ENCODE data around the gene MIAT. TPM values are rescaled to one million over a fixed set of nuclear protein-coding genes. Genes with fewer than 3 reads are reported as not detected.

MIAT gene
- total RNA-seq: 1 to 10 TPM in 1 of 4 donors, under 1 TPM in 3; 0.05 to 1.1 (median 0.41) TPM

- no peaks in the 10 kb centered on the region for H3K9me3 ChIP-seq
- no peak for TF ChIP-seq POLR2AphosphoS5 (IDR thresholded peaks at IDR 0.05)
- no peak for TF ChIP-seq POLR2A (IDR thresholded peaks at IDR 0.05)
- TF ChIP-seq CTCF (IDR thresholded peaks at IDR 0.05): no peak
- TF ChIP-seq EP300 (IDR thresholded peaks at IDR 0.05): no peak
- no peaks in the 10 kb centered on the region for H3K36me3 ChIP-seq
- peaks cover 0 to 29% (median 23%) of the 10 kb centered on the region in 3 donors for H3K4me1 ChIP-seq
- ATAC-seq: no peak
- 0 to 21% methylated on average over 3 of the region's 62 CpGs for WGBS, 2 donors (ENCODE audit: low coverage in 1 of 2)
- no peak within 1 kb of the TSS for H3K27ac ChIP-seq
- H3K27me3 ChIP-seq: peaks cover 97% of the 10 kb centered on the region
- peak within 1 kb of the TSS in 1 of 2 donors; percentile 42 for H3K4me3 ChIP-seq
These were observed at the start of gene MIAT for GRCh38 chr22:26656891-26657851. Gene MIAT (plus strand): TSS chr22:26657588.

GRCh38 chr22:26608129-26608528, 49.3 kb upstream of the MIAT start:
- ATAC-seq: no peak
- Histone ChIP-seq H3K27me3 (peaks cover 19% of the 10 kb centered on the region), H3K9me3 (no peaks in the 10 kb centered on the region), H3K4me1 (no peaks in the 10 kb centered on the region), H3K4me3 (no peak overlapping the region), H3K36me3 (no peaks in the 10 kb centered on the region), H3K27ac (no peak overlapping the region)
- TF ChIP-seq POLR2AphosphoS5 (IDR thresholded peaks at IDR 0.05): no peak
- 20% methylated on average over 1 to 2 of the region's 2 CpGs for WGBS, 2 donors (ENCODE audit: low coverage in 1 of 2)

- Histone ChIP-seq H3K4me3 (no peak overlapping the region), H3K4me1 (no peaks in the 10 kb centered on the region), H3K9me3 (no peaks in the 10 kb centered on the region), H3K27ac (no peak overlapping the region), H3K27me3 (peaks cover 28% of the 10 kb centered on the region), H3K36me3 (no peaks in the 10 kb centered on the region)
- ATAC-seq: no peak
- 71 to 91% methylated on average over 2 of the region's 2 CpGs for WGBS, 2 donors (ENCODE audit: low coverage in 1 of 2)
- no peak for TF ChIP-seq POLR2AphosphoS5 (IDR thresholded peaks at IDR 0.05)
- no peak for TF ChIP-seq CTCF (IDR thresholded peaks at IDR 0.05)
- no peak for TF ChIP-seq EP300 (IDR thresholded peaks at IDR 0.05)
- TF ChIP-seq POLR2A (IDR thresholded peaks at IDR 0.05): no peak
These were observed 48.1 kb upstream of the MIAT start for GRCh38 chr22:26609287-26609686.

- TF ChIP-seq CTCF (IDR thresholded peaks at IDR 0.05): no peak
- TF ChIP-seq POLR2A (IDR thresholded peaks at IDR 0.05): no peak
- TF ChIP-seq POLR2AphosphoS5 (IDR thresholded peaks at IDR 0.05): no peak
- TF ChIP-seq EP300 (IDR thresholded peaks at IDR 0.05): no peak
These were observed 47.1 kb upstream of the MIAT start for GRCh38 chr22:26610072-26610958.

GRCh38 chr22:26610996-26611395, 46.4 kb upstream of the MIAT start:
- WGBS, 2 donors (ENCODE audit: low coverage in 1 of 2): 72% methylated on average over 2 of the region's 2 CpGs; no CpG with 5 or more reads in 1 of the 2 donors
- H3K27ac ChIP-seq: no peak overlapping the region
- ATAC-seq: no peak
- no peak overlapping the region for H3K4me3 ChIP-seq
- TF ChIP-seq CTCF (IDR thresholded peaks at IDR 0.05) (no peak), EP300 (IDR thresholded peaks at IDR 0.05) (no peak), POLR2AphosphoS5 (IDR thresholded peaks at IDR 0.05) (no peak), POLR2A (IDR thresholded peaks at IDR 0.05) (no peak)
- H3K9me3 ChIP-seq: no peaks in the 10 kb centered on the region
- peaks cover 44% of the 10 kb centered on the region for H3K27me3 ChIP-seq
- H3K4me1 ChIP-seq: no peaks in the 10 kb centered on the region
- no peaks in the 10 kb centered on the region for H3K36me3 ChIP-seq

More at GRCh38 chr22:26610072-26610958, 47.1 kb upstream of the MIAT start:
- 32 to 44% methylated on average over 5 to 8 of the region's 12 CpGs for WGBS, 2 donors (ENCODE audit: low coverage in 1 of 2)
- ATAC-seq: no peak
- no peaks in the 10 kb centered on the region for H3K4me1 ChIP-seq
- no peaks in the 10 kb centered on the region for H3K36me3 ChIP-seq
- peaks cover 38% of the 10 kb centered on the region for H3K27me3 ChIP-seq
- H3K9me3 ChIP-seq: no peaks in the 10 kb centered on the region
- H3K27ac ChIP-seq: no peak overlapping the region
- H3K4me3 ChIP-seq: no peak overlapping the region

All from gastroesophageal sphincter (tissue), 4 donors.